ENCODE measurements around the gene ATP2A2.
"Not testable (repeated sequence)": the region's sequence is repeated elsewhere in the genome, so short reads cannot be mapped to it uniquely, and the experiment has no call there.

Gene ATP2A2

DNA sequence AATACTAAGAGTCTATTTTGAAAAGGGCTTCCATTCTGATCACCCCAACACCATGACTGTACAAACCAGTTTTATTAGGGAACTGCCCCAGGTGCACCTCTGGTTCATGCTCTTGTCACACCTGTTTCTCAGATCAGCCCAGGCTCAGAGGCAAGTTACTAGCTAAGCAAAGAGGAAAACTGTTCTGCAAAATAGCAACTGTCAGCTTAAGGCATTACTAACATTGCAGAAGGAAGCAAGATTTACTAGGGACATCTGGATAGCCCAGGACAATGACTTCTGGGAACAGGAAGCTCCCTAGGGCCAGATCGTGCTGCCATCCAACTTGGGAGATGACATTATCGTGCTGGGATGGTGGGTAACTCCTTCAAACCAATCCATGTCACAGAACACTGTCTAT, 92.4 kb downstream of the ATP2A2 start:
- DNase-seq (ENCODE audit: low read depth in 1 of 2, low spot score in 1 of 2): no peak
- in situ Hi-C loops (cut with HindIII; ENCODE audit: low pct_unique_long_range_greater_than_20kb, low sequenced_read_pairs): no loop called here
- no peak for TF ChIP-seq JUND (IDR thresholded peaks at IDR 0.05; ENCODE audit: low read depth)

GRCh38 chr12:110373962-110374611, 93.0 kb downstream of the ATP2A2 start:
- no peak for DNase-seq (ENCODE audit: low read depth in 1 of 2, low spot score in 1 of 2)
- in situ Hi-C loops (cut with HindIII; ENCODE audit: low pct_unique_long_range_greater_than_20kb, low sequenced_read_pairs): no loop called here
- TF ChIP-seq JUND (IDR thresholded peaks at IDR 0.05; ENCODE audit: low read depth): no peak

DNA sequence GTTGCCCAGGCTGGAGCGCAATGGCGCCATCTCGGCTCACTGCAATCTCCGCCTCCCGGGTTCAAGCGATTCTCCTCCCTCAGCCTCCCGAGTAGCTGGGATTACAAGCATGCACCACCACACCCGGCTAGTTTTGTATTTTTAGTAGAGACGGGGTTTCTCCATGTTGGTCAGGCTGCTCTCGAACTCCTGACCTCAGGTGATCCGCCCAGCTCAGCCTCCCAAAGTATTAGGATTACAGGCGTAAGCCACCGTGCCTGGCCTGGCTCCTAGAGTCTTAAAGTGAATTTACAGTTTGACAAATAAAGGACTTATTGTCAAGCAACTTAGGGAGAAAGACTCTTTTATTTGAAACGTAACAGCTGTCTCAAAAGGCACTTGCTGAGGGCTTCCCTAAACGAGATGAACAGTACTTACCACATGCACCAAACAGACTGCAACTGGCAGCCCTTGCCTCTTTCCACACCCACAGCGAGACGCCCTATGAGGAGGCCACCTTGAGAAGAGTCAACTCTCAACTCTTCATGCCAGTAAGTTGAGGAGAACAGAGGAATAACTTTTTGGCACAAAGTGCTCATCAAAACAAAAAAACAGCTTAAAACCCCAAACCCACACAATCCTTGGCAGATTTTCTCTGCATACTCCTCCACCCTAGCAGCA, 97.2 kb downstream of the ATP2A2 start:
- DNase-seq (ENCODE audit: low read depth in 1 of 2, low spot score in 1 of 2); in situ Hi-C loops (cut with HindIII; ENCODE audit: low pct_unique_long_range_greater_than_20kb, low sequenced_read_pairs): not testable (repeated sequence)

DNA sequence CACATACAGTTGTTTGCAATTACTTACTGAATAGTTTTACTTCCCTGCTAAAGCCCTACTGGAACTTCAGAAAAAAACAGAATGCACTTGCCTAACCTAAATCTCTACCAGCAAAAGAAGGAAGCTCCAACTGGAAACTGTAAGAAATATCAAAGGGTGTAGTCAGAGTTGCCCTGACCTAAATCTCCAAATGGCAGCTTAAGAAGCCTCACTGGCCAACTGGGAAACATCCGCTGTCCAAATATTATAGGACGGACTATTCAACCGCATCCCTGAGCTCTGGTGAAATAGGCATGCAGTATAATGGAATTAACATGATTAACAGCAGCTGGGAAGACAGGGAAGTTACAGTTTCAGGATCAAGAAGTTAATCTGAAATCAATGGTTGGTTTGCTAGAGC, 98.2 kb downstream of the ATP2A2 start:
- DNase-seq (ENCODE audit: low read depth in 1 of 2, low spot score in 1 of 2): no peak
- in situ Hi-C loops (cut with HindIII; ENCODE audit: low pct_unique_long_range_greater_than_20kb, low sequenced_read_pairs): no loop called here
- TF ChIP-seq JUND (IDR thresholded peaks at IDR 0.05; ENCODE audit: low read depth): no peak

DNA sequence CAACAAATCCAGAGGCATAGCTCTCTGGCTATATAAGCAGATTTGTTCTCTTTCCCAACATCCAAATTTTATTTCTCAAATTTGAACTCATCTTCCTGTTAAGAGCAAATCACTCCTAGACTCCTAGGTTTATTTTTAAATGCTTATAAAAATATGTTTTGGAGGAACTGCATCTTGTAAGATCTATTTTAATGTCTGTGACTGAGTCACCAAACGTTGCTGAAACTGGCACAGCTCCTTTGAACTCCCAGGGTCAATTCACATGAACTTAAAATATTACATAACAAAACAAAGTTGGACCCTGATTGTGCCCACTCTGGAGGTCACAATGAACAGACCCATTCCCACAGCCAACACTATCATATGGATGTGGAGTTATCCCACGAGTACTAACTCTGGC, 98.6 kb downstream of the ATP2A2 start:
- DNase-seq (ENCODE audit: low read depth in 1 of 2, low spot score in 1 of 2): no peak
- TF ChIP-seq JUND (IDR thresholded peaks at IDR 0.05; ENCODE audit: low read depth): no peak
- in situ Hi-C loops (cut with HindIII; ENCODE audit: low pct_unique_long_range_greater_than_20kb, low sequenced_read_pairs): no loop called here

GRCh38 chr12:110382683-110383082, 101.6 kb downstream of the ATP2A2 start:
- in situ Hi-C loops (cut with HindIII; ENCODE audit: low pct_unique_long_range_greater_than_20kb, low sequenced_read_pairs): no loop called here
- DNase-seq (ENCODE audit: low read depth in 1 of 2, low spot score in 1 of 2): no peak
- no peak for TF ChIP-seq JUND (IDR thresholded peaks at IDR 0.05; ENCODE audit: low read depth)
